ENCODE measurements around the gene NOM1. TPM values are rescaled to one million over a fixed set of nuclear protein-coding genes. Genes with fewer than 3 reads are reported as not detected.

NOM1 gene
- total and polyA plus RNA-seq, 2 donors (not counting 1 experiment from before 2014, with no cell fraction given), result 14.2 to 38.3 TPM

- TF ChIP-seq CTCF (IDR thresholded peaks at IDR 0.05), result no peak
- TF ChIP-seq EZH2 (IDR thresholded peaks at IDR 0.05; ENCODE audit: borderline replicate concordance, insufficient read depth, low read depth, low read length, poor library complexity, severe bottlenecking), result no peak
- H3K27me3 ChIP-seq (replicated peaks in 1 of 4; ENCODE audit: control extremely low read depth in 1 of 4, control insufficient read depth in 3 of 4, insufficient read depth in 4 of 4, low read length in 3 of 4), result no peaks in the 10 kb centered on the region
- no peak overlapping the region for H3K4me2 ChIP-seq (replicated peaks; ENCODE audit: low read depth, low read length, poor library complexity, severe bottlenecking)
- H3K9ac ChIP-seq (ENCODE audit: low read length), result no peak overlapping the region
- H3K79me2 ChIP-seq (ENCODE audit: control insufficient read depth, insufficient read depth, low read length), result no peaks in the 10 kb centered on the region
- H3K9me3 Mint-ChIP-seq (ENCODE audit: insufficient read depth), result no peaks in the 10 kb centered on the region
- H3K9me3 ChIP-seq (ENCODE audit: control extremely low read depth in 1 of 3, control insufficient read depth in 2 of 3, insufficient read depth in 1 of 3, low read length in 2 of 3), result peaks cover 0 to 12% (median 6%) of the 10 kb centered on the region in 3 donors
- H3K27ac ChIP-seq (ENCODE audit: low read length in 2 of 2), result no peak overlapping the region
- DNase-seq (no peak), ATAC-seq (ENCODE audit: low read depth) (no peak)
- CTCF ChIA-PET, result no interaction called here
- no peak overlapping the region for H3K27ac Mint-ChIP-seq
- H3K4me3 ChIP-seq (ENCODE audit: control extremely low read depth in 1 of 5, extremely low read depth in 1 of 5, insufficient read depth in 1 of 5, low read depth in 2 of 5, low read length in 4 of 5), result no peak overlapping the region
- intact Hi-C loops (cut with micrococcal nuclease), result no loop called here
- H3K4me1 Mint-ChIP-seq, result no peaks in the 10 kb centered on the region
- H3K4me3 Mint-ChIP-seq, result no peak overlapping the region
- H3K36me3 ChIP-seq (replicated peaks in 1 of 2; ENCODE audit: control extremely low read depth in 1 of 2, control insufficient read depth in 1 of 2, extremely low read depth in 1 of 2, insufficient read depth in 2 of 2, low read length in 1 of 2), result no peaks in the 10 kb centered on the region
- POLR2A ChIA-PET, result interaction anchor here (0.6 kb wide), 2 partner anchors 24 to 97 kb away, joined by 3 read pairs; no protein-coding TSS in a partner anchor
- 82% methylated on average over 3 of the region's 14 CpGs for WGBS (ENCODE audit: insufficient coverage)
- H2AFZ ChIP-seq (ENCODE audit: insufficient read depth, low read depth, low read length, poor library complexity, severe bottlenecking), result no peak overlapping the region
- H3K27me3 Mint-ChIP-seq, result no peaks in the 10 kb centered on the region
- H3K4me1 ChIP-seq (ENCODE audit: control insufficient read depth in 2 of 2, insufficient read depth in 2 of 2, low read length in 2 of 2), result no peaks in the 10 kb centered on the region
- no peaks in the 10 kb centered on the region for H4K20me1 ChIP-seq (ENCODE audit: control insufficient read depth, insufficient read depth, low read length, poor library complexity, severe bottlenecking)
These were observed 34.8 kb downstream of the NOM1 start for GRCh38 chr7:156984174-156984891.

All from B cell (primary cell).